AG04449 (cell line): Measurements from ENCODE around the gene GRIK2.

Experiments
- CTCF ChIA-PET: fragments of 350-600 bp; formaldehyde crosslinking; extraction: SDS; loops from one replicate; lab custom pipeline; 2021; ENCODE audit warnings: antibody characterized with exemption; lab: Yijun Ruan, JAX
- POLR2A ChIA-PET: fragments of 400-600, 350-600 bp; formaldehyde crosslinking; extraction: SDS; loops from one replicate; lab custom pipeline; 2020; ENCODE audit warnings: antibody characterized with exemption, inconsistent platforms; lab: Yijun Ruan, JAX
- DNase-seq: peaks from one replicate; pipeline ENCODE4 v3.0.0-alpha.2; 2010; ENCODE audit warnings: low read depth, low spot score
- H3K4me3 ChIP-seq: 2 replicates; pipeline ENCODE4 v1.5.1; 2011; ENCODE audit warnings: low read depth, mild to moderate bottlenecking, control low read depth, low read length
- TF ChIP-seq, protein P1 (sequence below): IDR thresholded peaks from one replicate; pipeline ENCODE4 v1.5.1; 2011; ENCODE audit warnings: mild to moderate bottlenecking, moderate library complexity, low read length, control low read depth, inconsistent platforms; ENCODE audit not compliant: insufficient read depth; ENCODE audit errors: missing control alignments

Gene GRIK2

DNA sequence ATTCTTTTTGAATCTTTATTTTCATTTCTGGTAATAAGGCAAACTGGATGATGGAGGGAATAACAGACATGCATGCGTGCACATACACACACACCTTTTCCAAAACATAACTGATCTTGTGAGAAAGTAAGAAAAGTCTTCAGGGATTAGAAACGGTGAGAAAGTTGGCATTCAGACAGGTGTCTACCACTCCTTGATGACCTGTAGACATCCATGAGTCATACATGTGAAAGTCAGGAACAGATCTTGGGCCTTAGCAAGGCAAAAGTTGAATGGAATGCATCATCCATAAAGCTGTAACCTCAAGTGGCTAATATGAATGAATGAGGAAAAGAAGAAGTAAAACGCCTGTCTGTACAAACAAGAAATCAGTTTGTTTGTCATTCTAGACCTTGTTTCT, 97.3 kb downstream of the GRIK2 start:
- ChIA-PET POLR2A (no interaction called here), CTCF (no interaction called here)
- DNase-seq = no peak
- H3K4me3 ChIP-seq = no peak overlapping the region
- TF ChIP-seq, protein P1, sequence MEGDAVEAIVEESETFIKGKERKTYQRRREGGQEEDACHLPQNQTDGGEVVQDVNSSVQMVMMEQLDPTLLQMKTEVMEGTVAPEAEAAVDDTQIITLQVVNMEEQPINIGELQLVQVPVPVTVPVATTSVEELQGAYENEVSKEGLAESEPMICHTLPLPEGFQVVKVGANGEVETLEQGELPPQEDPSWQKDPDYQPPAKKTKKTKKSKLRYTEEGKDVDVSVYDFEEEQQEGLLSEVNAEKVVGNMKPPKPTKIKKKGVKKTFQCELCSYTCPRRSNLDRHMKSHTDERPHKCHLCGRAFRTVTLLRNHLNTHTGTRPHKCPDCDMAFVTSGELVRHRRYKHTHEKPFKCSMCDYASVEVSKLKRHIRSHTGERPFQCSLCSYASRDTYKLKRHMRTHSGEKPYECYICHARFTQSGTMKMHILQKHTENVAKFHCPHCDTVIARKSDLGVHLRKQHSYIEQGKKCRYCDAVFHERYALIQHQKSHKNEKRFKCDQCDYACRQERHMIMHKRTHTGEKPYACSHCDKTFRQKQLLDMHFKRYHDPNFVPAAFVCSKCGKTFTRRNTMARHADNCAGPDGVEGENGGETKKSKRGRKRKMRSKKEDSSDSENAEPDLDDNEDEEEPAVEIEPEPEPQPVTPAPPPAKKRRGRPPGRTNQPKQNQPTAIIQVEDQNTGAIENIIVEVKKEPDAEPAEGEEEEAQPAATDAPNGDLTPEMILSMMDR = no peak

DNA sequence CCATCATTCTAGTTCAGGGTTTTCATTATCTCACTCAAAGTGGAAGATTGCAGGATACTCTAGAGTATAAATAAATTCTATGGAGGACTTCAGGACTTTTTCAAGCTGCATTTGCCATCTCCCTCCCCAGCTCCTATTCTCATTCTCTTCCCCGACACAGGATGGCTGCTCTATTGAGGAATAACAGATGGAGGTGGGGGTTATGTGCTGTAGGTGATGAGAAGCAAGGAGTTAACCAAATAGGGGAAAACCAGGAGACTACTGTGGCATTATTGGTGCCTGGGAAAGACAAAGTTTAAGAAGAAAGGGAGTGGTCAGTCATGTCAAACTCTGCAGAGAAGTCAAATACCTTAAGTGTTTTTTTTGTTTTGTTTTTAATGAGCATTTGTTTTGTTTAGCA, 109.3 kb downstream of the GRIK2 start:
- no peak for DNase-seq
- TF ChIP-seq, protein P1 = no peak
- H3K4me3 ChIP-seq = no peak overlapping the region
- POLR2A ChIA-PET = no interaction called here
- CTCF ChIA-PET = no interaction called here

DNA sequence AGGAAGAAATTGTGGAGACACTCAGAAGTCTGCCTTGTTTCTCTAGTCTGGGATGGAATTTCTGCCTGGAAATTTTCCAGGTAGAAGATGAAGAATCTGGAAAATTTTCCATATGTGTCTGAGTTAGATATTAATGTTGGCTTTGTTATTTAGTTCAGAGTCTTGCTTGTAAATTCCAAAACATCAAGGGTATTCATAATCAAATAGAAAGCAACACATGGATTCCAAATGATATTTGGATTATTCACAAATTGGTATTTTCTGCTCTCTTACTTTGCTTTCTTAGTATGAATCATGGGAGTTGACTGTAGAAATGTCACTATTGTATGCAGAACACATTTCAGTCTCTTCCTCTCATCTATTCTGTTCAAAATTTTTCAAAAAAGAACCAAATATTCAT, 116.0 kb downstream of the GRIK2 start:
- POLR2A ChIA-PET = no interaction called here
- CTCF ChIA-PET = no interaction called here

DNA sequence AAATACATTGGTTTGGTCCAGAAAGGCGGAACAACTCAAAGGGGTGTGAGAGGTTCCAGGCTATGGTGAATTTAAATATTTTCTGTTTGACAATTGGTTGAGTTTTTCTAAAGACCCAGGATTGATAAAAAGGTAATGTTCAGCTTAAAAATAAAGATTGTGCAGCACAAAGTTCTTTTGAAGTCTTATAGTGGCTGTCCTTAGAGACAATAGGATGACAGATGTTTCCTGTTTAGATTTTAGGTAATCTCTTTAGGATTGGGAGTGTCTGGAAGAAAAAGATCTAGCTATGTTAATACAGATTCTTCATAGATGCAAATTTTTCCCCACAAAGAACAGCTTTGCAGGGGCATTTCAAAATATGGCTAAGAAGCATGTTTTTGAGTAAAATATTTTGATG, 119.7 kb downstream of the GRIK2 start:
- no peak overlapping the region for H3K4me3 ChIP-seq
- no peak for DNase-seq
- ChIA-PET CTCF (no interaction called here), POLR2A (no interaction called here)
- TF ChIP-seq, protein P1 = no peak

More for the DNA sequence above, 116.0 kb downstream of the GRIK2 start:
- no peak overlapping the region for H3K4me3 ChIP-seq
- no peak for DNase-seq
- TF ChIP-seq, protein P1 = no peak

DNA sequence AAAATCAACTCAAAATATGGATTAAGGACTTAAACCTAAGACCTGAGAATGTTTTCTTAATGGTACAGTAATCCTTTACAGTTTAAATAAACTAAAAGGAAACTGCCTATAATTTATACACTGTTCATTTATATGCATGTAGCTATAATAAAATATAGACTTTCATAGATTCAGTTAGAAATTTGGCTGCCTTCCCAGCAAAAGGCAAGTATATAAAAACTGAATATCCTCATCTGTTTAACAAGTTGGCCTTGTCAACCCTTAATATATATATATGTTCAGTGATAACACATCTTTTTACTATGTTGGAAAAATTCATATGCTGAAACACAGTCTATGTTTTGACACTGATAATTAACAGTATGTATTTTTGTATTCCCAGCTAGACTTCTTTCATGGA, 123.1 kb downstream of the GRIK2 start:
- DNase-seq = no peak
- TF ChIP-seq, protein P1 = no peak
- POLR2A ChIA-PET = no interaction called here
- no peak overlapping the region for H3K4me3 ChIP-seq
- CTCF ChIA-PET = no interaction called here

DNA sequence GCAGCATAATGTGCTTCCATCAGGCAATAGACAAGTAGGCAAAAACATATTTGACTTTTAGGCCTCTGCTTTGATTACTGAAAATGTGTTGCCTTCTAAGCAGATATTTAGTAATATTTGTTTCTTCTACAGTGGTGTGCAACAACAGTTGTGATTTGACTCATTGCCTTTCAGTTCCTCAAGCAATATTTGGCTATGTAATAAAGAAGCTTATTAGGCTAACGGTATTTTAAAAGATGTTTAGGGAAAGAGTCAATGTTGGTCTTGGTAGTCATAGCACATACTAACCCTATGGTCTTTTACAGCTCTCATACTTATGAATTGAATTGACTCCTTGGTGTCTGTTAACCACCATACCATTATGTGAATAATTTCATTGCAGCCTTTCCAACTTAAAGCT, 124.1 kb downstream of the GRIK2 start:
- POLR2A ChIA-PET = no interaction called here
- H3K4me3 ChIP-seq = no peak overlapping the region
- no peak for DNase-seq
- TF ChIP-seq, protein P1 = no peak
- CTCF ChIA-PET = no interaction called here
